Right lung (tissue), 5 donors: Measurements from ENCODE around the gene ALK. TPM values are rescaled to one million over a fixed set of nuclear protein-coding genes. Genes with fewer than 3 reads are reported as not detected.
"Not testable (repeated sequence)": the region's sequence is repeated elsewhere in the genome, so short reads cannot be mapped to it uniquely, and the experiment has no call there.

Source experiments
- DNase-seq, 2 donors: peaks; one replicate each; pipeline ENCODE4 v3.0.0-alpha.2; 2013
- polyA plus RNA-seq, 5 donors: library from polyadenylated mRNA; unstranded; fragments of 120-200 nt; gene quantifications; one replicate each; pipeline versions ENCODE4 v1.2.1 to v1.2.3, GENCODE V29; 2013; ENCODE audit warnings: inconsistent platforms in 1 of 5, low replicate concordance in 1 of 5; ENCODE audit not compliant: insufficient read length in 5 of 5, insufficient read depth in 1 of 5

The ALK gene
- polyA plus RNA-seq, 5 donors: 0.03 to 0.27 (median 0.05) TPM

- DNase-seq: no peak
Measured at GRCh38 chr2:29755829-29756228, 165.6 kb downstream of the ALK start.

- DNase-seq: no peak
Measured at GRCh38 chr2:29755233-29755632, 166.2 kb downstream of the ALK start.

GRCh38 chr2:29753671-29754444 lies 167.5 kb downstream of the ALK start:
- DNase-seq: no peak

GRCh38 chr2:29751390-29751789 lies 170.0 kb downstream of the ALK start:
- no peak for DNase-seq

GRCh38 chr2:29750463-29750862 lies 170.9 kb downstream of the ALK start:
- DNase-seq: not testable (repeated sequence)

- DNase-seq: no peak
Measured at GRCh38 chr2:29749843-29750242, 171.5 kb downstream of the ALK start.

- DNase-seq: no peak
Measured at GRCh38 chr2:29749041-29749440, 172.3 kb downstream of the ALK start.

GRCh38 chr2:29747786-29748470 lies 173.5 kb downstream of the ALK start:
- no peak for DNase-seq

GRCh38 chr2:29744976-29745375 lies 176.4 kb downstream of the ALK start:
- DNase-seq: no peak

GRCh38 chr2:29743516-29743915 lies 177.9 kb downstream of the ALK start:
- DNase-seq: no peak

GRCh38 chr2:29742656-29743055 lies 178.7 kb downstream of the ALK start:
- no peak for DNase-seq

- DNase-seq: no peak
Measured at GRCh38 chr2:29741132-29741531, 180.3 kb downstream of the ALK start.

- DNase-seq: no peak
Measured at GRCh38 chr2:29733965-29734364, 187.4 kb downstream of the ALK start.

GRCh38 chr2:29733213-29733612 lies 188.2 kb downstream of the ALK start:
- DNase-seq: no peak

GRCh38 chr2:29731948-29732347 lies 189.4 kb downstream of the ALK start:
- no peak for DNase-seq

GRCh38 chr2:29729932-29730331 lies 191.5 kb downstream of the ALK start:
- DNase-seq: no peak

GRCh38 chr2:29729401-29729800 lies 192.0 kb downstream of the ALK start:
- DNase-seq: no peak

- no peak for DNase-seq
Measured at GRCh38 chr2:29726976-29727375, 194.4 kb downstream of the ALK start.

- no peak for DNase-seq
Measured at GRCh38 chr2:29725610-29726009, 195.8 kb downstream of the ALK start.

GRCh38 chr2:29724282-29724681 lies 197.1 kb downstream of the ALK start:
- no peak for DNase-seq

GRCh38 chr2:29723255-29724001 lies 198.0 kb downstream of the ALK start:
- DNase-seq: no peak

GRCh38 chr2:29719639-29720038 lies 201.7 kb downstream of the ALK start:
- no peak for DNase-seq
